ENCODE results near the gene DCT.

DCT gene

GRCh38 chr13:94394723-94395122 is 84.8 kb downstream of the DCT start:
- DNase-seq (ENCODE audit: low read depth) = no peak

- DNase-seq (ENCODE audit: low read depth) = no peak
Observed at GRCh38 chr13:94390881-94391280, 88.6 kb downstream of the DCT start.

GRCh38 chr13:94389604-94390351 is 89.7 kb downstream of the DCT start:
- DNase-seq (ENCODE audit: low read depth) = no peak

- no peak for DNase-seq (ENCODE audit: low read depth)
Observed at GRCh38 chr13:94387047-94387446, 92.4 kb downstream of the DCT start.
